HepG2 (cell line): ENCODE measurements around the gene TP53BP2. TPM values are rescaled to one million over a fixed set of nuclear protein-coding genes. Genes with fewer than 3 reads are reported as not detected.
A peak's percentile ranks its signal among the peaks of the same experiment; 100 is the strongest.

Experiments
- EHMT2 ChIP-seq: fragments of 200-600 bp; sonication (generic); IDR thresholded peaks from 2 replicates; pipeline ENCODE4 v1.7.0; 2017; ENCODE audit warnings: antibody characterized with exemption, low read depth, low read length, borderline replicate concordance
- FIP1L1 ChIP-seq: fragments of 200-400 bp; formaldehyde crosslinking; IDR thresholded peaks from 2 replicates; pipeline ENCODE4 v1.6.1; 2018; ENCODE audit warnings: low read depth, mild to moderate bottlenecking, low read length, moderate library complexity, borderline replicate concordance; ENCODE audit not compliant: insufficient read depth
- FOXO1 ChIP-seq: sonication (generic); formaldehyde crosslinking; IDR thresholded peaks from 2 replicates; pipeline ENCODE4 v1.4.0; 2020; ENCODE audit warnings: missing genetic modification reagents
- MAF1 ChIP-seq: sonication (generic); formaldehyde crosslinking; IDR thresholded peaks from 2 replicates; pipeline ENCODE4 v1.5.0; 2020; ENCODE audit warnings: missing genetic modification reagents, borderline replicate concordance
- MZF1 ChIP-seq: sonication (generic); formaldehyde crosslinking; IDR thresholded peaks from 2 replicates; pipeline ENCODE4 v1.8.1; 2023; ENCODE audit warnings: mild to moderate bottlenecking, missing genetic modification reagents, borderline replicate concordance
- NPAS2 ChIP-seq: sonication (generic); formaldehyde crosslinking; IDR thresholded peaks from 2 replicates; pipeline ENCODE4 v1.8.0; 2022; ENCODE audit warnings: mild to moderate bottlenecking, missing genetic modification reagents, borderline replicate concordance
- NR2F1 ChIP-seq, 2 experiments: fragments of 450-650 bp in 1 of 2; formaldehyde crosslinking in 1 of 2; IDR thresholded peaks; 2 replicates each; pipeline versions ENCODE4 v1.5.0 to v1.6.1; 2016 to 2020; ENCODE audit warnings: mild to moderate bottlenecking in 1 of 2, missing compliant biosample characterization in 1 of 2, missing genetic modification reagents in 1 of 2, moderate library complexity in 1 of 2
- NR2F2 ChIP-seq: IDR thresholded peaks from 2 replicates; pipeline ENCODE4 v1.6.1; 2012; ENCODE audit warnings: low read depth, inconsistent platforms, borderline replicate concordance
- PHF20 ChIP-seq: sonication (generic); formaldehyde crosslinking; IDR thresholded peaks from 2 replicates; pipeline ENCODE4 v1.5.0; 2020; ENCODE audit warnings: mild to moderate bottlenecking, missing genetic modification reagents
- POLR2G ChIP-seq: fragments of 200-400 bp; formaldehyde crosslinking; IDR thresholded peaks from 2 replicates; pipeline ENCODE4 v1.6.1; 2018; ENCODE audit warnings: mild to moderate bottlenecking, low read depth, low read length, moderate library complexity
- RARG ChIP-seq: sonication (generic); formaldehyde crosslinking; IDR thresholded peaks from 2 replicates; pipeline ENCODE4 v1.4.0; 2020; ENCODE audit warnings: low read depth, mild to moderate bottlenecking, missing genetic modification reagents
- RELA ChIP-seq: sonication (generic); formaldehyde crosslinking; IDR thresholded peaks from 2 replicates; pipeline ENCODE4 v1.4.0; 2020; ENCODE audit warnings: missing genetic modification reagents
- RXRB ChIP-seq: IDR thresholded peaks from 2 replicates; pipeline ENCODE4 v1.6.1; 2016; ENCODE audit warnings: borderline replicate concordance, missing genetic modification reagents, missing compliant biosample characterization
- SMAD1 ChIP-seq: sonication (generic); formaldehyde crosslinking; IDR thresholded peaks from 2 replicates; pipeline ENCODE4 v1.4.0; 2020; ENCODE audit warnings: missing genetic modification reagents, low read depth, mild to moderate bottlenecking, borderline replicate concordance
- TOPORS ChIP-seq: sonication (generic); formaldehyde crosslinking; IDR thresholded peaks from 2 replicates; pipeline ENCODE4 v1.8.0; 2023; ENCODE audit warnings: mild to moderate bottlenecking, missing genetic modification reagents
- TRIM24 ChIP-seq: sonication (generic); formaldehyde crosslinking; IDR thresholded peaks from 2 replicates; pipeline ENCODE4 v1.8.0; 2022; ENCODE audit warnings: mild to moderate bottlenecking, missing genetic modification reagents
- YY1 ChIP-seq: IDR thresholded peaks from 2 replicates; pipeline ENCODE4 v1.6.1; 2011; ENCODE audit warnings: low read length, low read depth, moderate library complexity, mild to moderate bottlenecking; ENCODE audit not compliant: insufficient read depth, insufficient replicate concordance
- ZBTB21 ChIP-seq: sonication (generic); formaldehyde crosslinking; IDR thresholded peaks from 2 replicates; pipeline ENCODE4 v1.4.0; 2020; ENCODE audit warnings: missing genetic modification reagents
- ZKSCAN8 ChIP-seq: IDR thresholded peaks from 2 replicates; pipeline ENCODE4 v1.6.1; 2016; ENCODE audit warnings: borderline replicate concordance, missing genetic modification reagents, missing compliant biosample characterization
- ZNF136 ChIP-seq: sonication (generic); formaldehyde crosslinking; IDR thresholded peaks from 2 replicates; pipeline ENCODE4 v1.8.1; 2022; ENCODE audit warnings: low read depth, mild to moderate bottlenecking, moderate library complexity, missing genetic modification reagents
- ZNF24 ChIP-seq: fragments of 450-650 bp; IDR thresholded peaks from 2 replicates; pipeline ENCODE4 v1.6.1; 2017; ENCODE audit warnings: antibody characterized with exemption, mild to moderate bottlenecking
- ZNF766 ChIP-seq: sonication (generic); formaldehyde crosslinking; IDR thresholded peaks from 2 replicates; pipeline ENCODE4 v1.5.0; 2020; ENCODE audit warnings: missing genetic modification reagents, borderline replicate concordance
- ZSCAN29 ChIP-seq: sonication (generic); formaldehyde crosslinking; conservative IDR thresholded peaks from 2 replicates; pipeline ENCODE4 v1.4.0; 2020; ENCODE audit warnings: mild to moderate bottlenecking, missing genetic modification reagents
- polyA plus RNA-seq, 8 experiments: library from polyadenylated mRNA; depleted of rRNA in 3 of 8; stranded (reverse) in 7 of 8; unstranded in 1 of 8; fragments of >200 nt; fragmentation: Illumina TruSeq in 4 of 8; extraction: Trizol in 4 of 8; gene quantifications; 2 replicates each; pipeline versions ENCODE4 v1.2.1 to v1.2.3, GENCODE V29; 2011 to 2016; ENCODE audit warnings: low read depth in 4 of 8, missing spikeins in 1 of 8, mixed read lengths in 1 of 8; ENCODE audit not compliant: insufficient read depth in 1 of 8
- total RNA-seq, 5 experiments: library from RNA; depleted of rRNA; stranded (reverse); fragments of >200 nt; fragmentation: Illumina TruSeq; extraction: Trizol; gene quantifications; 2 replicates each; pipeline ENCODE4 v1.2.3, GENCODE V29; 2016; ENCODE audit warnings: low read depth in 1 of 5
- TF ChIP-seq, protein P1 (sequence below): IDR thresholded peaks from 2 replicates; pipeline ENCODE4 v1.6.1; 2016; ENCODE audit warnings: missing compliant biosample characterization, missing genetic modification reagents, borderline replicate concordance
- TF ChIP-seq, protein P2 (sequence below): sonication (generic); formaldehyde crosslinking; IDR thresholded peaks from 2 replicates; pipeline ENCODE4 v1.8.1; 2022; ENCODE audit warnings: low read depth, mild to moderate bottlenecking, missing genetic modification reagents

TP53BP2 gene
- total and polyA plus RNA-seq, 2 of the 13 experiments (the other 11 are each of a cell fraction or from before 2014, with no cell fraction given), result 10.0 to 14.0 TPM

DNA sequence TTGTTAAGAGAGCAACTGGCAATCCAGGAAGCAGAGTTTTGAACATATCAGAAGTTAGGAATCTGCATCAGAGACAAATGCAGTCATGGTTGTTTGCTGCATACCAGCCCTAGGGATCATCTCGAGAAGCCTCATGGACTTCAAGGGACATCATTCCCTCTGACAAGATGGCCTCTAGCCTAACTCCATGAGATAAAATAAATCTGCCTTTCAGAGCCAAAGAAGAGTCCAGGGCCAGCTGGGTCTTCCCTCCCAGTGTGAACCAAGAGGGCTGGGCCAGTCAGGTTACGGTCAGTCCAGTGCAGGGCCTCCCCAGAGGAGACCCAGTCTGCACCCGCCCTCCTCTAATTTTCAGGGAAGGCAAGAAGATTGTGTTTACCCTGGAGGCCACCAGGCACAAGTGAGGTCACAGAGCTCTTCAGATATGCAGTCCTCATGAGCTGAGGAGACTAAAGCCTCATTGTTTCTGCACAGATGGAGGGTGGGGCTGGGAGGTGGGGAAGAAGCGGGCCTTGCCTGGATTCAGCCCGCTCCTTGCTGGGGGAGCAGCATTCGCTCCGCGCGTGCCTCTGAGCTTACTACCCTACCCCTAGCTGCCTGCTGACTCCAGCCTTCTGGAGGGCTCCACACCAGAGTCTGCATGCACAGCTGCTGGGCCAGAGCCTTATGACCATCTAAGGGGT is 80.6 kb downstream of the TP53BP2 start (continued):
- no peak for TF ChIP-seq NPAS2 (CRISPR knock-in tag)
- TF ChIP-seq FOXO1 (CRISPR knock-in tag), result peak; percentile 39
- no peak for TF ChIP-seq FIP1L1
- no peak for TF ChIP-seq EHMT2
- no peak for TF ChIP-seq ZSCAN29
- no peak for TF ChIP-seq ZNF24
- TF ChIP-seq, protein P1, sequence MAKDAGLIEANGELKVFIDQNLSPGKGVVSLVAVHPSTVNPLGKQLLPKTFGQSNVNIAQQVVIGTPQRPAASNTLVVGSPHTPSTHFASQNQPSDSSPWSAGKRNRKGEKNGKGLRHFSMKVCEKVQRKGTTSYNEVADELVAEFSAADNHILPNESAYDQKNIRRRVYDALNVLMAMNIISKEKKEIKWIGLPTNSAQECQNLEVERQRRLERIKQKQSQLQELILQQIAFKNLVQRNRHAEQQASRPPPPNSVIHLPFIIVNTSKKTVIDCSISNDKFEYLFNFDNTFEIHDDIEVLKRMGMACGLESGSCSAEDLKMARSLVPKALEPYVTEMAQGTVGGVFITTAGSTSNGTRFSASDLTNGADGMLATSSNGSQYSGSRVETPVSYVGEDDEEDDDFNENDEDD (CRISPR knock-in tag), result peak; percentile 26; the same call in 1 of the 2 replicates
- TF ChIP-seq PHF20 (CRISPR knock-in tag), result no peak
- TF ChIP-seq MZF1 (CRISPR knock-in tag), result no peak
- 0 out of 2 replicates have a peak, but pooled peaks have one; percentile 33 for TF ChIP-seq ZNF766 (CRISPR knock-in tag)
- no peak for TF ChIP-seq SMAD1 (CRISPR knock-in tag)
- peak; percentile 60; the same call in 1 of the 2 replicates for TF ChIP-seq ZBTB21 (CRISPR knock-in tag)
- no peak; the same call in 1 of the 2 replicates for TF ChIP-seq TOPORS
- peak; percentile 41 for TF ChIP-seq YY1
- no peak for TF ChIP-seq RELA (CRISPR knock-in tag)
- TF ChIP-seq, protein P2, sequence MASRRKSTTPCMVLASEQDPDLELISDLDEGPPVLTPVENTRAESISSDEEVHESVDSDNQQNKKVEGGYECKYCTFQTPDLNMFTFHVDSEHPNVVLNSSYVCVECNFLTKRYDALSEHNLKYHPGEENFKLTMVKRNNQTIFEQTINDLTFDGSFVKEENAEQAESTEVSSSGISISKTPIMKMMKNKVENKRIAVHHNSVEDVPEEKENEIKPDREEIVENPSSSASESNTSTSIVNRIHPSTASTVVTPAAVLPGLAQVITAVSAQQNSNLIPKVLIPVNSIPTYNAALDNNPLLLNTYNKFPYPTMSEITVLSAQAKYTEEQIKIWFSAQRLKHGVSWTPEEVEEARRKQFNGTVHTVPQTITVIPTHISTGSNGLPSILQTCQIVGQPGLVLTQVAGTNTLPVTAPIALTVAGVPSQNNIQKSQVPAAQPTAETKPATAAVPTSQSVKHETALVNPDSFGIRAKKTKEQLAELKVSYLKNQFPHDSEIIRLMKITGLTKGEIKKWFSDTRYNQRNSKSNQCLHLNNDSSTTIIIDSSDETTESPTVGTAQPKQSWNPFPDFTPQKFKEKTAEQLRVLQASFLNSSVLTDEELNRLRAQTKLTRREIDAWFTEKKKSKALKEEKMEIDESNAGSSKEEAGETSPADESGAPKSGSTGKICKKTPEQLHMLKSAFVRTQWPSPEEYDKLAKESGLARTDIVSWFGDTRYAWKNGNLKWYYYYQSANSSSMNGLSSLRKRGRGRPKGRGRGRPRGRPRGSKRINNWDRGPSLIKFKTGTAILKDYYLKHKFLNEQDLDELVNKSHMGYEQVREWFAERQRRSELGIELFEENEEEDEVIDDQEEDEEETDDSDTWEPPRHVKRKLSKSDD (CRISPR knock-in tag), result 0 out of 2 replicates have a peak, but pooled peaks have one; percentile 50
- TF ChIP-seq RARG (CRISPR knock-in tag), result no peak
- no peak for TF ChIP-seq MAF1 (CRISPR knock-in tag)
- no peak for TF ChIP-seq ZNF136 (CRISPR knock-in tag)
- 0 out of 4 replicates have a peak, but pooled peaks of 1 of the 2 experiments have one; percentile 44 for TF ChIP-seq NR2F1 (CRISPR knock-in tag; IDR thresholded peaks at IDR 0.05)
- peak; percentile 33; the same call in 1 of the 2 replicates for TF ChIP-seq POLR2G
- TF ChIP-seq RXRB (CRISPR knock-in tag), result peak; percentile 64
- 0 out of 2 replicates have a peak, but pooled peaks have one; percentile 13 for TF ChIP-seq ZKSCAN8 (CRISPR knock-in tag)
- TF ChIP-seq TRIM24 (CRISPR knock-in tag), result no peak
- TF ChIP-seq NR2F2, result 0 out of 2 replicates have a peak, but pooled peaks have one; percentile 58
